Measurements from ENCODE around the gene ZBTB26. TPM values are rescaled to one million over a fixed set of nuclear protein-coding genes. Genes with fewer than 3 reads are reported as not detected.
A peak's percentile ranks its signal among the peaks of the same experiment; 100 is the strongest.
"Not testable (repeated sequence)": the region's sequence is repeated elsewhere in the genome, so short reads cannot be mapped to it uniquely, and the experiment has no call there.

Gene ZBTB26
- total RNA-seq, 1 donor from 2014 or later: 9.8 TPM

DNA sequence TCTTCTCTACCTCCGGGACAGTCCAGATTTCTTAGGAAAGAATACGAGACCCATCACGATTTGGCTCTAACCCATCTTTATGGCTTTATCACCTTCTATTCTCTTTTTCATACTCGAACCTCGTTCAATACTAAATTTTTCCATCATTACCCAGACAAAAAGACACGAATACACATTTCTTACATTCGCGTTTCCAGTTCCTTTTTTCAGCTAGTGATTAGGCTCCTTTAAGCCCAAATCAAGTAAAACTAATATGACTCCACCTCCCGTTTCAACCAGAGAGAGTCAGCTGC lies 18.7 kb downstream of the ZBTB26 start:
- TF ChIP-seq, protein P1, sequence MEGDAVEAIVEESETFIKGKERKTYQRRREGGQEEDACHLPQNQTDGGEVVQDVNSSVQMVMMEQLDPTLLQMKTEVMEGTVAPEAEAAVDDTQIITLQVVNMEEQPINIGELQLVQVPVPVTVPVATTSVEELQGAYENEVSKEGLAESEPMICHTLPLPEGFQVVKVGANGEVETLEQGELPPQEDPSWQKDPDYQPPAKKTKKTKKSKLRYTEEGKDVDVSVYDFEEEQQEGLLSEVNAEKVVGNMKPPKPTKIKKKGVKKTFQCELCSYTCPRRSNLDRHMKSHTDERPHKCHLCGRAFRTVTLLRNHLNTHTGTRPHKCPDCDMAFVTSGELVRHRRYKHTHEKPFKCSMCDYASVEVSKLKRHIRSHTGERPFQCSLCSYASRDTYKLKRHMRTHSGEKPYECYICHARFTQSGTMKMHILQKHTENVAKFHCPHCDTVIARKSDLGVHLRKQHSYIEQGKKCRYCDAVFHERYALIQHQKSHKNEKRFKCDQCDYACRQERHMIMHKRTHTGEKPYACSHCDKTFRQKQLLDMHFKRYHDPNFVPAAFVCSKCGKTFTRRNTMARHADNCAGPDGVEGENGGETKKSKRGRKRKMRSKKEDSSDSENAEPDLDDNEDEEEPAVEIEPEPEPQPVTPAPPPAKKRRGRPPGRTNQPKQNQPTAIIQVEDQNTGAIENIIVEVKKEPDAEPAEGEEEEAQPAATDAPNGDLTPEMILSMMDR (IDR thresholded peaks at IDR 0.05; ENCODE audit: unreplicated experiment): no peak
- Mint-ChIP-seq H3K4me3 (ENCODE audit: unreplicated experiment) (peak overlapping the region; percentile 91), H3K9me3 (ENCODE audit: unreplicated experiment) (no peaks in the 10 kb centered on the region), H3K4me1 (ENCODE audit: unreplicated experiment) (peaks cover 10% of the 10 kb centered on the region), H3K27me3 (ENCODE audit: unreplicated experiment) (peaks cover 4% of the 10 kb centered on the region), H3K36me3 (ENCODE audit: low read depth, unreplicated experiment) (peaks cover 4% of the 10 kb centered on the region), H3K27ac (ENCODE audit: unreplicated experiment) (peak overlapping the region; percentile 95)
- no peak for DNase-seq (ENCODE audit: low spot score)

DNA sequence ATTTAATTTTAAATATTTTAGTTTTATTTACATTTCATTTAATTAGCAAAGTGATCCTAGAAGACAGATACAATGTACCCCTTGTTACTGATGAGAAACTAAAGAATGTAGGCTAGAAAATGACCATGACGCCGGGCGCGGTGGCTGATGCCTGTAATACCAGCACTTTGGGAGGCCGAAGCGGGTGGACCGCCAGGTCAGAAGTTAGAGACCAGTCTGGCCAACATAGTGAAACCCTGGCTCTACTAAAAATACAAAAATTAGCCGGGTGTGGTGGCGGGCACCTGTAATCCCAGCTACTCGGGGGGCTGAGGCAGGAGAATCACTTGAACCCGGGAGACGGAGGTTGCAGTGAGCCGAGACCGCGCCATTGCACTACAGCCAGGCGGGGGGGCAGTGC lies 25.2 kb downstream of the ZBTB26 start:
- not testable (repeated sequence) for H3K9me3 Mint-ChIP-seq (ENCODE audit: unreplicated experiment); H3K27ac Mint-ChIP-seq (ENCODE audit: unreplicated experiment); H3K4me1 Mint-ChIP-seq (ENCODE audit: unreplicated experiment); DNase-seq (ENCODE audit: low spot score); H3K27me3 Mint-ChIP-seq (ENCODE audit: unreplicated experiment); H3K4me3 Mint-ChIP-seq (ENCODE audit: unreplicated experiment); H3K36me3 Mint-ChIP-seq (ENCODE audit: low read depth, unreplicated experiment)

DNA sequence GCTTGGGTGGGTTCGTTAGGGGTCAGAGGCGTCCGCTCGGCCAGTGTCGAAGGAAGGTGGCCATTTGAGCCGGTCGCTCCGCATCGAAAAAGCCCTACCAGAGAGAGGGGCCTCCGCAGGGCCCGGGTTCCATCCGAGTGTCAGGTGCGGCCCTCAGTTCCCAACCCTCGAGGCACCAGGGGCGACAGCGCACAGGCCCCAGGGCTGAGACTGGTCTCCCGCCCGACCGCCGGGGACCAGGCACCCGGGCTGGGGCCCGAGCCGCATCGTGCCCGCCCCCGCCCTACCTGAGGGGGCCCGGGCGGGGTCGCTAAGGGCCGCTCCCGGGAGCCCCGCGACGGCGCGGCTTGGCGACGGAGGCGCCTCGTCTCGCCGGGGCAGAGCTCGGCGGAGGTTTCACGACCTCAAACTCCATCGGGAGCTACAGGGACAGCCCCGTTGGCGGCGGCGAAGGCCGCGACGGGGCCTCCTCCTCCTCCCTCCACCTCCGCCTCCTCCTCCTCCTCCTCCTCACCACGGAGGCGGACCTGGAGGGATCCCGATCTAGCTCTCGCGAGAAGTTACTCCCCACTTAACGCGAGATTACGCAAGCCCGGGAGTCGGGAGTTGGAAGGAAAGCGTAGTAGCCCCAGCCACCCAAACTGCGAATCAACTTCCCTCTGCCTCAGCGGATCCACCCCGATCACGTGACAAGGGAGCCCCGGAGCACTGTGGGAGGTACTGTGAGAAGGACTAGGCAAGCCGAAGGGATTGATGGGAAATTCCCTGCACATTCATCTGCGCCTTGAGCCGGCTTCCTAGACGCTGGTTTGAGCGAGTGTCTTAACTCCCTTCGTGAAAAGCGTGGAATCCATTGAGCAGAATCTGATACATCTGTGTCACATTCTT lies 26.2 kb downstream of the ZBTB26 start, which contains the start of gene RC3H2:
RC3H2 (minus strand) TSS at position 537 of the 888 bp plus-strand sequence. CDS start 7,850 bp downstream, outside the sequence.
- TF ChIP-seq, protein P1 (IDR thresholded peaks at IDR 0.05; ENCODE audit: unreplicated experiment): no peak
- Mint-ChIP-seq H3K36me3 (ENCODE audit: low read depth, unreplicated experiment) (no peaks in the 10 kb centered on the region), H3K4me3 (ENCODE audit: unreplicated experiment) (peak within 1 kb of the TSS; percentile 94), H3K27me3 (ENCODE audit: unreplicated experiment) (peaks cover 7% of the 10 kb centered on the region), H3K9me3 (ENCODE audit: unreplicated experiment) (no peaks in the 10 kb centered on the region), H3K27ac (ENCODE audit: unreplicated experiment) (peak within 1 kb of the TSS; percentile 91), H3K4me1 (ENCODE audit: unreplicated experiment) (peaks cover 2% of the 10 kb centered on the region)
- peak; percentile 96 for DNase-seq (ENCODE audit: low spot score)

DNA sequence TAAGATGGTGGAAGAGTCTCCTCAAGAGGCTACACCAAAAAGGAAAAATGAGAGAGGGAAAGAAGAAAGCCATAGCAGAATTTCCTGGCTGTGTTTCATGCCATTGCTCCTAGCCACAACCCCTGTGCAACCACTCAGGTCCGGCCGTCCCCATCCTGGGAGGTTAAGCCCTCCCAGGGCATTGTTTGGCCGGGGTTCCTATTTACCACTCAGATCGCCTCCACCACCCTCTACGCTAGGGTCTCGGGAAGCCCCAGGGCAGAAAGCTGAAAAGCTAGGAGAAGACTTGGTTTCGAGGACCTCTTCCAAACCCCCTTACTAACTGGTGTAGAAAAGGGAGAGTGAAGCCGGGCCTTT lies 26.9 kb downstream of the ZBTB26 start:
- H3K36me3 Mint-ChIP-seq (ENCODE audit: low read depth, unreplicated experiment): no peaks in the 10 kb centered on the region
- H3K27me3 Mint-ChIP-seq (ENCODE audit: unreplicated experiment): peaks cover 7% of the 10 kb centered on the region
- peak overlapping the region; percentile 94 for H3K4me3 Mint-ChIP-seq (ENCODE audit: unreplicated experiment)
- H3K4me1 Mint-ChIP-seq (ENCODE audit: unreplicated experiment): peaks cover 2% of the 10 kb centered on the region
- H3K9me3 Mint-ChIP-seq (ENCODE audit: unreplicated experiment): no peaks in the 10 kb centered on the region
- H3K27ac Mint-ChIP-seq (ENCODE audit: unreplicated experiment): peak overlapping the region; percentile 91
- peak; percentile 58 for DNase-seq (ENCODE audit: low spot score)
- TF ChIP-seq, protein P1 (IDR thresholded peaks at IDR 0.05; ENCODE audit: unreplicated experiment): no peak

DNA sequence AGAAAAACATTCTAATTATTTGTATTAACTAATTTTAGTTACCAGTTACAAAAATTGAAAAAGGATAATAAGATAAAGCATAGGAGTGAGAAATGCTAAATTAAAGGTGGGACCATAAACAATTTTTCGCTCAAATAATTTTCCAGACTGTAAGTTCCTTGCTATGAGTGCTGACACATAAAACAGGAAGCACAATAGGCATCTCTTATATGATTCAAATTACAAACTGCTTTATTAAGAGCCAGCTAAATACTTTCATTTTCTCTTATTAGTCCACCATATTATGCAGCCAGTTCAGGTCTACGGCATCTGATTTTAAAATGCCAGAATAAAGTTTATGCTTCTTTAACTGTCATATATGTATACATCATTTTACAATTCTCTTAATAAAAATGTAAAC lies 30.5 kb downstream of the ZBTB26 start:
- Mint-ChIP-seq H3K4me3 (ENCODE audit: unreplicated experiment) (no peak overlapping the region), H3K9me3 (ENCODE audit: unreplicated experiment) (no peaks in the 10 kb centered on the region), H3K4me1 (ENCODE audit: unreplicated experiment) (peaks cover 2% of the 10 kb centered on the region), H3K36me3 (ENCODE audit: low read depth, unreplicated experiment) (no peaks in the 10 kb centered on the region), H3K27me3 (ENCODE audit: unreplicated experiment) (peaks cover 7% of the 10 kb centered on the region), H3K27ac (ENCODE audit: unreplicated experiment) (no peak overlapping the region)
- TF ChIP-seq, protein P1 (IDR thresholded peaks at IDR 0.05; ENCODE audit: unreplicated experiment): no peak
- DNase-seq (ENCODE audit: low spot score): no peak
